DOHH2 (cell line): ENCODE results near the gene NRL.

Source experiments
- CTCF ChIP-seq: fragments of 200-600 bp; sonication (generic); IDR thresholded peaks from one replicate; pipeline ENCODE4 v1.5.1; 2014; ENCODE audit warnings: antibody characterized with exemption, mild to moderate bottlenecking, low read depth, low read length; ENCODE audit not compliant: poor library complexity, severe bottlenecking
- EZH2phosphoT487 ChIP-seq: fragments of 200-600 bp; sonication (generic); IDR thresholded peaks from 2 replicates; pipeline ENCODE4 v1.6.1; 2017; ENCODE audit warnings: borderline replicate concordance, mild to moderate bottlenecking, antibody characterized with exemption, low read length, moderate library complexity, mixed read lengths

DNA sequence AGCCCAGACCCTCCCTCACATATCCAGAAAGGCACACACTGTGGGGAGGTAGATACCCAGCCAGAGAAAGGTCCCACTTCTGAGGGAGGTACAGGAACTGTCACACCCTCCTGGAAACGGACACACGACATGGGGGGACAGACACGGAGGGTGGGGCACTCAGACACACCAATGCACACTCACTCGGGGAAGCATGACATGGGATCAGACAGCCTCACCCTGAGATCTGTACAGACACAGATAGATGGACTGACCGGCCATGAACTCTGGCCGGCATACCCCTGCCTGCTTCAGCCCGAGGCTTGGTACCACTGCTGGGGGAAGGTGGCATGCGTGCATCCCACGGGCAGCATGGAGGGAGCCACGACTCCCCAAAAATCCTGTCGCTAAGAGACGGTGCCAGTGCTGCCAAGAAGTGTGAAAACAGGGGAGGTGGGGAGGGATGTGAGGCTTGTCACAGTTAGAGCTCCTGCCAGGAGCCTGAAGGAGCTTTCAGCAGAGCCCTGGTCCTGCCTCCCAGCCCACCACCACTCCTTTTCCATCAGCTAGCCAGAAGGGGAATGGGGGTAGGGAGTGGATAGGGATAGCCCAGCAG lies 42.8 kb downstream of the NRL start:
- no peak for TF ChIP-seq CTCF
- no peak for TF ChIP-seq EZH2phosphoT487
